NCI-H69 (cell line): ENCODE data around the gene COA1.
"Not testable (repeated sequence)": the region's sequence is repeated elsewhere in the genome, so short reads cannot be mapped to it uniquely, and the experiment has no call there.

Experiments used
- DNase-seq: peaks from one replicate; lab custom pipeline; 2025; lab: John Stamatoyannopoulos, UW

The COA1 gene

DNA sequence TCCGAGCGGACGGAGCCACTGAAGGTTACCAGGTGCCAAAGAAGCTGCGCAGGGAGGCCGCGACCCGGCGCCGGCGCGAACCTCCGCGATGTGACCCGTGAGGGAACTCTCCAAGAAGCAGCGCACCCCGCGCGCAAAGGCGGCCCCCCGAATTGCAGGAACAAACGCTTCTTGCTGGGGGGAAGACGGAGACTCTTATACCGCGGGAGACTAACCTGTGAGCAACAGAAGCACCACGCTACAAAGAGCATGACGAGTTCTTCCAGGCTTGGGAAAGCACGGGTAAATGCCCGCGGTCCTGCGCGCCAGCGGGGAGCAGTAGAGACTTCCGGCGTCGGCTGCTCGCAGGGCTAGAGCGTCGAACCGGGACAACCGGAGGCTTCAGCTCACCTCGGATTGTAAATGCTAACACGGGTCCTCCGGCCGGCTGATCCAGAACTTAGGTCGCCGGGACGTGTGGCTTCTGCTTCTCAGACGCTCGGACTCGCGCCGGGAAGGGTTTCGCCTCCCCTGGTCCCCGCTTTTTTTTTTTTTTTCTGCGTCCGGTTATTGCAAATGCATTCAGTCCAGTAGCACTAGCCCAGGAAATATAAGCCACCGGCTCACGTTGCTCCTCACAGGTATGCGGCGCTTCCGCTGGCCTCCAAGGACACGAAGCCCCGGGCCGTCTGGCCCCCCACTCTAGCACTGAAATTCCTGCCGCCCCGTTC is at the start of gene COA1:
COA1 (minus strand) TSS at position 310 of the 710 bp plus-strand sequence. CDS start 80,909 bp downstream, outside the sequence.
- DNase-seq = peak; percentile 96

GRCh38 chr7:43778293-43779044 is 49.1 kb upstream of the COA1 start:
- DNase-seq = not testable (repeated sequence)

DNA sequence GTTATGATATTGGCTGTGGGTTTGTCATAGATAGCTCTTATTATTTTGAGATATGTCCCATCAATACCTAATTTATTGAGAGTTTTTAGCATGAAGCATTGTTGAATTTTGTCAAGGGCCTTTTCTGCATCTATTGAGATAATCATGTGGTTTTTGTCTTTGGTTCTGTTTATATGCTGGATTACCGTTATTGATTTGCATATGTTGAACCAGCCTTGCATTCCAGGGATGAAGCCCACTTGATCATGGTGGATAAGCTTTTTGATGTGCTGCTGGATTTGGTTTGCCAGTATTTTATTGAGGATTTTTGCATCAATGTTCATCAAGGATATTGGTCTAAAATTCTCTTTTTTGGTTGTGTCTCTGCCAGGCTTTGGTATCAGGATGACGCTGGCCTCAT is 45.9 kb upstream of the COA1 start:
- not testable (repeated sequence) for DNase-seq

DNA sequence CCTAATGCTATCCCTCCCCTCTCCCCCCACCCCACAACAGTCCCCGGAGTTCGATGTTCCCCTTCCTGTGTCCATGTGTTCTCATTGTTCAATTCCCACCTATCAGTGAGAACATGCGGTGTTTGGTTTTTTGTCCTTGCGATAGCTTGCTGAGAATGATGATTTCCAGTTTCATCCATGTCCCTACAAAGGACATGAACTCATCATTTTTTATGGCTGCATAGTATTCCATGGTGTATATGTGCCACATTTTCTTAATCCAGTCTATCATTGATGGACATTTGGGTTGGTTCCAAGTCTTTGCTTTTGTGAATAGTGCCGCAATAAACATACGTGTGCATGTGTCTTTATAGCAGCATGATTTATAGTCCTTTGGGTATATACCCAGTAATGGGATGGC is 43.9 kb upstream of the COA1 start:
- DNase-seq = not testable (repeated sequence)

DNA sequence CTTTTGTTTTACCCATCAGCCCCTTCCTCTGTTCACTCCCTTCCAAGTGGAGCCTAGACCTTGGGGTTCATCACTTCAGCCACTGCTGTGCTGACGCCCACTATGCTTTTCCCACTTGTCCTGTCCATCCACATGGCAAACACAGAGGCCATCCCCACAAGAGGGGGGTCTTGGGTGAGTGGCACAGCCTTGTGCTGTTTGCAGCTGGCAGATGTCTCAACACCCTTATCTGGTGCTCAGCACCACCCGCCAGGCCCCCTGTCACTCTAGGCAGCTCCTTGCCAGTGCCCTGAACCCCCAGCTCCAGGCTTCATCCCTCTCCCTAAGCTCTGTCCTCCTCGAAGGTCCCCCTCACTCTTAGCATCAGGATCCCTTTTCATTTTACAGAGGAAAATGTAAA is 42.2 kb upstream of the COA1 start:
- no peak for DNase-seq

GRCh38 chr7:43771128-43771527 is 41.8 kb upstream of the COA1 start:
- no peak for DNase-seq

DNA sequence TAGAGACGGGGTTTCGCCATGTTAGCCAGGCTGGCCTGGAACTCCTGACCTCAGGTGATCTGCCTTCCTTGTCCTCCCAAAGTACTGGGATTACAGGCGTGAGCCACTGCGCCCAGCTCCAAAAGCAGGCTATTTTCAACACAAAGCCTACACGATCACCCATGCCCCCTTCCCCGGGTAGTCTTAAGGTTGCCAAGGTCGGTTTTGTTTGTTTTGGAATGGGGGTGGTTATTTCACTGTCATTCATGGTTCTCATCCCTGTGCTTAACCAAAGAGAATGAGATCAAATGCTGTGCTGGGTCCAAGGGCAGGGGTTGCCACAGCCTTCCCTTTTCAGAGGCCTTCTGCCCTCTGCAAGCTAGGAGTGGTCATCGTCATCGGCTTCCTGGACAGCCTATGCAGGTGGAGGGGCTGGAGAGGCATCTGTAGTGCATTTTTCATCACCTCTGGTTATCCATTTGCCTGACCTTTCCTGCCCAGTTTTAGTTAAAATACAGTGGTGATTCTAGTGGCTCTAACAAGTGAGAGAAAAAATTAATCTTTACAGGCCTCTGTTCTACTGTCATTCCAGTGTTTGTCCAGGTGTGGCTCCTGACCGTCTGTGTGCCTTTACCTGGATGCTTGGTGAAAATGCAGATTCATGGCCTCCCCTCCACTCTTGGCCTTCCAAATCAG is 40.6 kb upstream of the COA1 start:
- no peak for DNase-seq

- DNase-seq = no peak
Measured at GRCh38 chr7:43769281-43769680, 40.0 kb upstream of the COA1 start.

DNA sequence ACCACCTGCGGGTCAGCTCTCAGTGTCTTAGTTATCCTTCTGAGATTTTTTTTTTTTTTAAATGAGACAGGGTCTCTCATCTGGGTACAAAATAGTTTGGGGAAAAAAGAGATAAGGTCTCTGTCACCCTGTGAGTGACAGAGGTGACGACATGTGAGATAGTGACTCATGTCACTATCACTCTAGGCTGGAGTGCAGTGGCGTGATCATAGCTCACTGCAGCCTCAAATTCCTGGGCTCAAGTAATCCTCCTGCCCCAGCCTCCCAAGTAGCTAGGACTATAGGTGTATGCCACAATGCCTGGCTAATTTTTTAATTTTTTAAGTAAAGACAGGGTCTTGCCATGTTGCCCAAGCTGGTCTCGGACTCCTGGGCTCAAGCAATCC is 39.6 kb upstream of the COA1 start:
- no peak for DNase-seq

DNA sequence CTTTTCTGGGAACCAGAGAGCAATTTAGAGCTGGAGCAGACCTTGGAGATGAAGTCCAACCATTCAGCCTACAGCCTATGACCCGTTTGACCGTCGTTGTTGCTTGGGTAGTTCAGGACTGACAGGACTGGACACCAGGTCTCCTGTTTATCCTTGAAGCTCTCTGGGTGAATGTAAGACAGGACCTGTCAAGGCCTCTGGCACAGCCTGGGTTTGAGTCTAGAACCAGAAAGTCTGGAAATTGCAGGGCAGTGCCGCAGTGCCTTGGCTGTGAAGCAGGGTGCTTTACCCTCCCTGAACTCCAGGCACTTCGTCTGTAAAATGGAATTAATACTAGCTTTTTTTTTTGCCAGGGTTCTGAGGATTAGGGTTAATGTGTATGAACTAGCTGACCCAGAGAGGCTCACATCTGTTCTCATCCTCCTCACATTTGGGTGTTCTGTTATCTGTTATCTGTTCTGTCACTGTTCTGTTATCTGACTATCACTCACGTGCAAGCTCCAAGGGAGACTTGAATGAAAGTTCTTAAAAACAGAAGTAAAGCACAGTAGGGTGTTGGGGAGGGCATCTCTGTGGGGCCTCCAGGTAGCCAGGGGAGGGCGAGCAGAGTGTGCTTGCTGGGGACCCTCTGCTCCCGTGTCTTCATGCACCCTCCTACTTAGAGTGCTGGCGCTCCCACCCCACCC is 39.0 kb upstream of the COA1 start:
- DNase-seq = no peak

DNA sequence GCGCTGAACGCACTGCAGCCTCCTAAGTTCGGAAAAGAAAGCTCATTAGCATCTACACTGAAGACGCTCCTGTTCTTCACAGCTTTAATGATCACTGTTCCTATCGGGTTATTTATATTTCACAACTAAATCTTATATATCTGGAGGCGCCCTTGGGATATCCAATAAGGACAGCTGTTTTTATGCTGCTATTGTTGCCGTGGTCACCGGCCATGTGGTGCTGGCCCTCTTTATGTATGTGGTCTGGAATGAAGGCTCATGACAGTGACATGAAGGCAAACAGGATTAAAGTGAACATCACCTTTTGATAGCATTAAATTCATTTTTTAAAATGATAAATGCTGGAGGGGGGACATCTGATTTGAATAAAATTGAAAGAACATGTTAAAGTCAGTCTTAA is 38.0 kb upstream of the COA1 start:
- DNase-seq = no peak

DNA sequence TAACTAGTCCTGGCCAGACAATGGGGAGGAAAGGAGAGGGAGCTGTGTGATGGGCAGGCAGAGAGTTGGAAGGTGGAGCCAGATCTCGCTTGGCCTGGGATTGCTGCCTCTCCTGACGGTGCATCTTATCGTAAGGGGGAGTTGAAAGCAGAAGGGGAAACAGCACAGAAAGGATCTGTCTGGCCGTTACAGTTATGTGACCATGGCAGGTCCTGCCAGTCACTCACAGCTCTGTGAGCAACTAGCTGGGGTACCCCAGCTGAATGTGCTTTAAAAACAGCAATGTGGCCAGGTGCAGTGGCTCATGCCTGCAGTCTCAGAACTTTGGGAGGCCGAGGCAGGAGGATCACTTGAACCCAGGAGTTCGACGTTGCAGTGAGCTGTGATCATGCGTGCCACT is 37.2 kb upstream of the COA1 start:
- DNase-seq = no peak

- no peak for DNase-seq
Measured at GRCh38 chr7:43764807-43765491, 35.6 kb upstream of the COA1 start.

- no peak for DNase-seq
Measured at GRCh38 chr7:43764039-43764761, 34.9 kb upstream of the COA1 start.

- DNase-seq = no peak
Measured at GRCh38 chr7:43763183-43763582, 33.9 kb upstream of the COA1 start.

DNA sequence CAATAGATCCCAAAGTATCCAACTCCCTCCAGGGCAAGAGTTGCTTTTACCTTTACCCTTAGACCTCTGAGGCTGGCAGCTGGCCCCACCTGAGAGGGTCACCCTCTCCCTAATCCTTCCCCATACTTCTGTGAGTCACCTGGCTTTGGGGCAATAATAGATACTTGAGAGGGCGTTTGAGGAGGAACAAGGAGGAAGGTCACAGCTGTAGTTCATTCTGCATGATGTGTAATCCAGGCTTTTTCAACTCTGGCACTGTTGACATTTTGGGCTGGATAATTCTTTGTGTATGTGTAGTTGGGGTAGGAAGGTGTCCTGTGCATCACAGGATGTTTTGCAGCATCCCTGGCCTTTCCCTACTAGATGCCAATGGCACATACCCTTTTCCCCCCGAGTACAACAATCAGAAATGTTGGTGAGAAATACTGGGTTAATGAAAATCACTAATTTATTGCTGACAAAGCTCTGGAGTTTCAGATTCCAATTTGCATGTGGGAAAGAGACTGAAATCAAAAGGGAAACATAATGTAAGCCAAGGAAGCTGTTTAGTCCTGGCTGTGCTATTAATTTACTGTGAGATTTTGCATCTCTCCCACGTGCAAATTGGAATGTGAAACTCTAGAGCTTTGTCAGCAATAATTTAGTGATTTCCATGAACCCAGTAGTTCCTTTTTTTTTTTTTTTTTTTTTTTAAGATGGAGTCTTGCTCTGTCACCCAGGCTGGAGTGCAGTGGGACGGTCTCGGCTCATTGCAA is 32.8 kb upstream of the COA1 start:
- DNase-seq = no peak

GRCh38 chr7:43761382-43761781 is 32.1 kb upstream of the COA1 start:
- DNase-seq = no peak

- DNase-seq = no peak
Measured at GRCh38 chr7:43760861-43761260, 31.5 kb upstream of the COA1 start.

DNA sequence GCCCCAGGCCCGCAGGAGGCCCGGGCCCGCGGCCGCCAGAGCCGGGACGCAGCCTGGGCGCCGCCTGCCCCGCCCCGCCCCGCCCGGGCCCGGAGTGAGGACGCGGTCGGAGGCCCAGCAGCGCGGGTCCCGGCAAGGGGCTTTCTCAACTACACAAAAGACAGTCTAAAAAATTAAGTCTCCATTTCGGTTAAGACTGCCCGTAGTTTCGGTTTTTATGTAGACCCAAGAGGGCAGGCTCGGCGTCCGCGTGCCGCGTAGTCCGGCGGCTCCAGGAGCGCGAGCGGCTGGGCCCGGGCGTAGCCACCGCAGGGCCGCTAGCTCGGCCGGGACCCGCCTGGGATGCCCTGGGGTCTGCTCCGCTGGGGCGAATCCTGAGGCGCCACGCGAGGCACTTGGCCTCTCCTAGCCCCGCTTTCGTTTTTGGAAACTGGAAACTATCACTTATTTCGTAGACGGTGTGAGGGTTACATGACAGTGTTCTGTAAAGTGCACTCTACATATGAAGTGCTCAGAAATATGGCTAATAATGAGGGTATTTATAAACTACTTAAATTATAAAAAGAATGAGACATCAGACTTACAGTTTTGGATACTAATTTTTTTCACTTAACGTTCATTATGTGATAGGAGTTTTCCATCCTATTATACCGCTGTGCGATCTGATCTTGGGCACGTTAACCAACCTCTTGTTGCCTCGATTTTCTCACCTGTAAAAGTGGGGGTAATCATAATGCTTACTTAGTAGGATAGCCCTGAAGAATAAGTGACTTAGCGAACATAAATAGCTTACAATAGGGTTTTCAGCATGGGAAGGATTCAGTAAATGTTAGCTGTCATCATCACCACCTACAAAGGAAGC is 29.7 kb upstream of the COA1 start:
- DNase-seq = peak; percentile 60
